Medulla oblongata (tissue), 1 donor: Measurements from ENCODE around the gene RBM10.

Experiments
- DNase-seq: peaks from one replicate; pipeline ENCODE4 v3.0.0-alpha.2; 2015; ENCODE audit errors: extremely low spot score

Gene RBM10

DNA sequence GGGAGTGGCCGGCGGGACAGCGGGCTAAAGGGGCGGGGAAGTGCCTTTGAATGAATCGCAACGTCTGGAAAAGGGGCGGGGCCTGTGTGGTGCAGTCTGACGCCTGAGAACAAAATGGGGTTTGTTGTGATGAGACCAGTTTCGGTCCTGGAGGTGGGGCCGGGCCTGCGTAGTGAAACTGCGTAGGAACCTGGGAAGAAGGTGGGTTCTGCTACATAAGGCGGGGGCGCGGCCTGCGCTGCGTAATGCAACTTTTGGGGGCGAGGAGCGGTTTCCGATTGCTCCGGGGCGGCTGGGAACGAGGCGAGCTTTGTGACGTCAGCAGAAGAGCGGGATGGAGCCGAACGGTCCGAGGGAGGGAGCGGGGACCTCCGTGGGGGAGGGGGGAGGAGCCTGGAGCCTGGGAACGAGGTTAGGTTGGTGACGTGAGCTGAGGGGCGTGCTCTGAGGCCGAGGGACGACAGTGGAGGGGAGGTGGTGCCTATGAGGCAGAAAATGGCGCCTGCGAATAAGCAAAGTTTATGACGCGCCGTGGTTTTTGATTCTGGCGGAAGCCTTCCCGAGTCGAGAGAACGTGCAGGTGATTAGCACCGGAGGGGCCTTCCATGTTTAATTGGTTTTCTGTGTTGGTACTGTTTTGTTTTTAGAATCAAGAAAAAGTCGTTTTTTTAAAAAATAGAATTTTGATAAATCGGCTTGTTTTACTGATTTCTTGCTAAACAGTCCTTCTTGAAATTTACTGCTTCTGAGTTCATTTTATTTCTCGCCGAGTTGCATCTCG lies 88.5 kb downstream of the RBM10 start:
- peak; percentile 92 for DNase-seq

DNA sequence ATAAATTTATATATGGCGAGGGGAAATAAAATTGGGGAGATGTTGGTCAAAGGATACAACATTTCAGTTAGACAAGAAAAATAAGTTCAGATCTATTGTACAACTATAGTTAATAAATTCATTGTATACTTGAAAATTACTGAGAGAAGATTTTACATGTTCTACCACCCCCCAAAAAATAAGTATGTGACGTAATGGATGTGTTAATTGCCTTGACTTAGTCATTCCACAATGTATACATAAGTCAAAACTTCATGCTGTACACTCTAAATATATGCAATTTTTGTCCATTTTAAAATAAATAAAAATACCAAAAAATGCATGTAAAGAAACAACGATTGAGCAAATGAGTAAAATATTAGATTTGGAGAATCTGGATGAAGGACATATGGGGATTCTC lies 89.6 kb downstream of the RBM10 start:
- no peak for DNase-seq

DNA sequence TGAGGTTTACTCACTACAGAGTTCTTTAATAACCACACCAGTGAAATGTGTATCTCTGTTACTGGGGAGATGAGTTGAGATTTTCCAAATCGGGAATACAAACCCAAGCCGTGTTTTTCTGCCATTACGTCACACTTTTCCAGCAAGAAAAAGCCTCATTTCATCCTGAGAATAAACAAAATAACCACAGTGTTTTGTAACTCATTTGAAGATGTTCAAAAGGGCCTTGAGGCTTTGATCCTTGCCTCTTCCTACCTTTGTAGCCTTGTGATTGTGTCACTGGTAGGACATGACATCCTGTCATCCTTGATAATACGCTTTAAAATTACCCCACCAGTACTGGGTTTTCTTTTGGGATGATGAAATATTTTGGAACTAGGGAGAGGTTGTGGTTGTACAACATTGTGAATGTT lies 90.7 kb downstream of the RBM10 start:
- DNase-seq = peak; percentile 7
